GM12801 (cell line): ENCODE data around the gene TNS1.

Source experiments
- CTCF ChIP-seq: IDR thresholded peaks from one replicate; pipeline ENCODE4 v1.5.1; 2011; ENCODE audit warnings: control low read depth; ENCODE audit not compliant: insufficient read length; ENCODE audit errors: extremely low read depth

The TNS1 gene

GRCh38 chr2:217983276-217984233 is 19.2 kb downstream of the TNS1 start:
- TF ChIP-seq CTCF, result no peak

GRCh38 chr2:217981971-217982370 is 20.8 kb downstream of the TNS1 start:
- no peak for TF ChIP-seq CTCF

GRCh38 chr2:217981084-217981730 is 21.6 kb downstream of the TNS1 start:
- no peak for TF ChIP-seq CTCF

- TF ChIP-seq CTCF, result no peak
Measured at GRCh38 chr2:217980591-217980990, 22.2 kb downstream of the TNS1 start.

GRCh38 chr2:217980036-217980435 is 22.8 kb downstream of the TNS1 start:
- no peak for TF ChIP-seq CTCF

GRCh38 chr2:217979151-217979811 is 23.5 kb downstream of the TNS1 start:
- TF ChIP-seq CTCF, result no peak

GRCh38 chr2:217978536-217979150 is 24.2 kb downstream of the TNS1 start:
- no peak for TF ChIP-seq CTCF
